ENCODE results near the gene CLEC2A.

- no peak for TF ChIP-seq CTCF (IDR thresholded peaks at IDR 0.05)
- no peak for TF ChIP-seq REST (IDR thresholded peaks at IDR 0.05; ENCODE audit: insufficient read depth in 1 of 2, low read depth in 2 of 2, low read length in 1 of 2)
- no peak for TF ChIP-seq TCF7L2 (IDR thresholded peaks at IDR 0.05; ENCODE audit: low read depth, low read length)
- TF ChIP-seq SIN3A (IDR thresholded peaks at IDR 0.05; ENCODE audit: borderline replicate concordance, insufficient read depth, low read depth, low read length) = no peak
These were observed 29.5 kb downstream of the CLEC2A start for GRCh38 chr12:9902539-9903228.
